HG03469 (cell line): Measurements from ENCODE around the gene ODAPH.
A peak's percentile ranks its signal among the peaks of the same experiment; 100 is the strongest.
"Not testable (repeated sequence)": the region's sequence is repeated elsewhere in the genome, so short reads cannot be mapped to it uniquely, and the experiment has no call there.

Source experiments
- ATAC-seq: cut with Tn5 transposase; IDR thresholded peaks from one replicate; pipeline ENCODE4 v1.9.1; 2021; ENCODE audit warnings: mild to moderate bottlenecking, moderate library complexity, moderate number of reproducible peaks; ENCODE audit not compliant: unreplicated experiment

ODAPH gene, protein sequence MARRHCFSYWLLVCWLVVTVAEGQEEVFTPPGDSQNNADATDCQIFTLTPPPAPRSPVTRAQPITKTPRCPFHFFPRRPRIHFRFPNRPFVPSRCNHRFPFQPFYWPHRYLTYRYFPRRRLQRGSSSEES

DNA sequence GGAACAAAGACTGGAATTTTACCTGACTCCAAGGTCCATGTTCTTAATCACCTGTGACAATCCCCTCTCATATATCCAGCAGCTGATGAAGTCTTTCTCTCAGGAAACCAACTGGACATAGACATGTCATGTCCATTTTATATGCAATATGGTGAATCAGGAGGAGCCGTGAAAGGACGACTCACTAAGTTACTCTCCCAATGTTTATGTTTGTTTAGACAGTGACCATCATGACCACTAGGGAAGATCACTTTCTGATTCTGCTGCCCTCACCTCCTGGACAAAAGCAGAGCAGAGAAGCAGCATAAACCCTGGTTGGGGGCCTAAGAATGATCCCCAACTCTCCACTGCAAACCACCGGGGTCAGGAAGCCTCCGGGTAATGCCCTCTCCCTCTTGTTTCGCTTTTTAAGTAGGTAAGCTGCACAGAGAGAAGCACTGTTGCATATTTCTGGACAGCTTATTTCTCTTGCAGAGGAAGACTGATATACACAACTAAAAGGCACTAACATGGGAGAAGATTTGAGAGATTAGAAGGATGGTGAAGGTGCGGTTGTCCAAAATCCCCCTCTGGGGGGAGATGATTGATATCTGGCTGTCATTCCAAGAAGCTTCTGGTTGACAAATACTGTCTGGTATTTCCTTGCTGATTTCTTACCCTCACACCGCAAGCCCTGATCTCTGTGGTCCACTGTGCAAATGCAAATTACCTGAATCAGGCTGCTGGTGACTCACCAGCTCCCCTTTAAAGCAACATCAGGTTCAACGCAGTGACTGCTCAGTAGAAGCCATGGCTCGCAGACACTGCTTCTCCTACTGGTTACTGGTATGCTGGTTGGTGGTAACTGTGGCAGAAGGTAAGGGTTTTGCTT, at the start of gene ODAPH:
Gene ODAPH (plus strand): TSS at position 773 of the 871 bp plus-strand sequence. CDS start 17 bp downstream, at position 790.
- ATAC-seq, result peak; percentile 98

GRCh38 chr4:75509592-75509991, 46.3 kb upstream of the ODAPH start:
- not testable (repeated sequence) for ATAC-seq

GRCh38 chr4:75511841-75512240, 44.0 kb upstream of the ODAPH start:
- ATAC-seq, result no peak

GRCh38 chr4:75512386-75513211, 43.3 kb upstream of the ODAPH start:
- no peak for ATAC-seq

- ATAC-seq, result no peak
Measured at GRCh38 chr4:75513526-75514130, 42.2 kb upstream of the ODAPH start.

DNA sequence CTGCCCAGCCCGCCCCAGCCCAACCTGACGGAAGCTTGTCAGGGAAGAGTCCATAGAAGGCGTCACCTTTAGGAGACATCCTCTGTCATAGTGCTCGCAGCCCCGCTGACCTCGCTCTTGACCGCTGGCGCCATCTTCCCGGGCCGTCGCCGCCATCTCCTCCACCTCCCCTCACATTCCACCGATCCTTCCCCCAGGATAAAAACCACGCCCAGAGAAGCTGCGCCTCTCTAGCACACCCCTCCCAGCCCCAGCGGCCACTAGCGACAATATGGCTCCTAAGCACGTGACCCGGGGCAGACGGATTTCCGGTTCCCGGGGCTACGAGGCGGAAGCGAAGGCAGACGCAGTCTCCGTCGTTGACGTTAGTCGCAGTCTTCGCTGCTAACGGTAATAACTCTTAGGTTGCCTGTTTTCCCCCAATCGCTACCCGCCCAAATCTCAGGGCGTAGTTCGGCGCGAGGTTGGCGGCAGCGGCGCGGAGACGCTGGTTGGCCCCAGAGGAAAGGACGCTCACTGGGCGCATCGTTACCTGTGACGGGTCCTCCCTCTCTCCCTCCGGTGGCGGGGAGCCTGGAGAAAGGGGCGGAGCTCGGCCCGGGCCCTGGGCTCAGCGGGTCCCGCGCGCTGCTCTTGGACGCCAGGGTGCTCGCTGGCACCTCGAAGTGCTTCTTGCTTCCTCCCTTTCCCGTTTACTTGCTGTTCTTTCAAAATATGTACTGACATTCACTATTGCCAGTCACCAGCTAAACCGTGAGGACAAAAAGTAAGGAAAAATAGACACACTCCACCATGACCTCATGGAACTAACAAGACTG, 41.5 kb upstream of the ODAPH start, which contains the start of the genes RCHY1 and THAP6:
Gene RCHY1 (minus strand): TSS at position 273 of the 818 bp plus-strand sequence. CDS start 117 bp downstream, at position 156.
Gene THAP6 (plus strand): TSS at position 343 of the 818 bp plus-strand sequence. CDS start 980 bp downstream, outside the sequence.
- peak; percentile 90 for ATAC-seq

DNA sequence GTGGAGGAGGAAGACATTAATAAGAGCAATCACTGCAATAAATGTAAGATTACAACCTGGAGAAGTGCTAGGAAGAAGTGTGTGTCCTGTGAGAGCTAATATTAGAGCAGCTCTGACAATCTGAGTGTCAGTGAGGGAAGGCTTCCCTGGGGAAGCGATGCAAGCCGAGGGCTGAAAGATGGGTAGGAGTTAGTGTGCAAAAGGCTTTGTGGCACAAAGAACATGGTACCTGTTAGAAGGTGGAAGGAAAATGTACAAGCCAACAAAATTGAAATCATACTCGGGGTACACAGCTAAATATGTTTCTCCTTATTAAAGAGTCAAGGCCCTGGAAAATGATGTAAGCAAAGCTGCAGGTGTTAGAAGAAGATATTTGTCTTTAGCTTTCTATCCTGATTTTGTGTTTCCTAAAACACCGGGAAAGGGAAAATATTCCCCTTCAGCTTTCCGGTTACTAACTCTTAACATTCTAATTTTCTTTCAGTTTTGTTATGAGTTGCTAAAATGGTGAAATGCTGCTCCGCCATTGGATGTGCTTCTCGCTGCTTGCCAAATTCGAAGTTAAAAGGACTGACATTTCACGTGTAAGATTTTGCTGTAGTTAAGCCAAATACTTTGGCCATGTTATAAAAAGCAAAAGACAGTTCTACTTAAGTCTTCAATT, 40.8 kb upstream of the ODAPH start:
- no peak for ATAC-seq

- ATAC-seq, result no peak
Measured at GRCh38 chr4:75516144-75516543, 39.7 kb upstream of the ODAPH start.

GRCh38 chr4:75519452-75519851, 36.4 kb upstream of the ODAPH start:
- not testable (repeated sequence) for ATAC-seq

- no peak for ATAC-seq
Measured at GRCh38 chr4:75525086-75525485, 30.8 kb upstream of the ODAPH start.

- ATAC-seq, result no peak
Measured at GRCh38 chr4:75525910-75526309, 30.0 kb upstream of the ODAPH start.

DNA sequence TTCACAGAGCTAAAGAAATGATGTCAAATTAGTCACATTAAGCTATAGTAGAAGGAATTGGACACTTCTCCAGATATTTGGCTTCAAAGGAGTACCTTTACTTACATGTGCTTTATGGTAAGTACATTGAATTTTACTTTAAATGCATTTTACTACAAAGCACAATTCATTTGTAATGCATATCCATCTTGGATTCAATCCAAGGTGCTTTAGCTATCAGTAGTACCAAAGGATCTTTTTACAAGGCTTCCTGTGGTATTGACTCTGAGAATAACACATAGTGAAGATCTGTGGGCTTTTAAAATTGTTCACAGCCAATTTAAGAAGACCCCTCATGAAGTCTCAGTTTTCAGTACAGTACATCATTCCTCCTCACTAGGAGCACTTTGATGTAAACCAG, 28.4 kb upstream of the ODAPH start:
- no peak for ATAC-seq

GRCh38 chr4:75530556-75531322, 25.1 kb upstream of the ODAPH start:
- no peak for ATAC-seq

DNA sequence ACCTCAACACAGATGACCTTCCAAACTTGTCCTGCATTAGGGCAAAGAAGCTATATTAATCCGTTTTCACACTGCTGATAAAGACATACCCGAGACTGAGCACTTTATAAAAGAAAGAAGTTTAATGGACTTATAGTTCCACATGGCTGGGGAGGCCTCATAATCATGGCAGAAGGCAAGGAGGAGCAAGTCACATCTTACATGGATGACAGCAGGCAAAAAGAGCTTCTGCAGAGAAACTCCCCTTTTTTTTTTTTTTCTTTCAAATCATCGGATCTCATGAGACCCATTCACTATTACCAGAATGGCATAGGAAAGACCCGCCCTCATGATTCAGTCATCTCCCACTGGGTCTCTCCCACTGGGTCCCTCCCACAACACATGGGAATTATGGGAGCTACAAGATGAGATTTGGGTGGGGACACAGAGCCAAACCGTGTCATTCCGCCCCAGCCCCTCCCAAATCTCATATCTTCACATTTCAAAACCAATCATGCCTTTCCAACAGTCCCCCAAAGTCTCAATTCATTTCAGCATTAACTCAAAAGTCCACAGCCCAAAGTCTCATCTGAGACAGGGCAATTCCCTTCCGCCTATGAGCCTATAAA, 24.2 kb upstream of the ODAPH start:
- not testable (repeated sequence) for ATAC-seq

DNA sequence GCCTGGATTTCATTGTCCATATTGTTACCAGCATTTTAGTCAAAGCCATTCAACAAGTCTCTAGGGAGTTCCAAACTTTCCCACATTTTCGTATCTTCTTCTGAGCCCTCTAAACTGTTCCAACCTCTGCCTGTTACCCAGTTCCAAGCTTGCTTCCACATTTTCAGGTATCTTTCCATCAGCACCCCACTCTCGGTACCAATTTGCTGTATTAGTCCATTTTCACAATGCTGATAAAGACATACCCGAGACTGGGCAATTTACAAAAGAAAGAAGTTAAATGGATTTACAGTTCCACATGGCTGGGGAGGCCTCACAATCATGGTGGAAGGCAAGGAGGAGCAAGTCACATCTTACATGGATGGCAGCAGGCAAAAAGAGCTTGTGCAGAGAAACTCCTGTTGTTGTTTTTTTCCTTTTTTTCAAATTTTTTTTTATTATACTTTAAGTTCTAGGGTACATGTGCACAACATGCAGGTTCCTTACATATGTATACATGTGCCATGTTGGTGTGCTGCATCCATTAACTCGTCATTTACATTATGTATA, 22.5 kb upstream of the ODAPH start:
- ATAC-seq, result not testable (repeated sequence)

DNA sequence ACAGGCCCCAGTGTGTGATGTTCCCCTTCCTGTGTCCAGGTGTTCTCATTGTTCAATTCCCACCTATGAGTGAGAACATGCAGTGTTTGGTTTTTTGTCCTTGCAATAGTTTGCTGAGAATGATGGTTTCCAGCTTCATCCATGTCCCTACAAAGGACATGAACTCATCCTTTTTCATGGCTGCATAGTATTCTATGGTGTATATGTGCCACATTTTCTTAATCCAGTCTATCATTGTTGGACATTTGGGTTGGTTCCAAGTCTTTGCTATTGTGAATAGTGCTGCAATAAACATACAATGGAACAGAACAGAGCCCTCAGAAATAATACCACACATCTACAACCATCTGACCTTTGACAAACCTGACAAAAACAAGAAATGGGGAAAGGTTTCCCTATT, 21.9 kb upstream of the ODAPH start:
- not testable (repeated sequence) for ATAC-seq

- ATAC-seq, result not testable (repeated sequence)
Measured at GRCh38 chr4:75537308-75537707, 18.6 kb upstream of the ODAPH start.

- no peak for ATAC-seq
Measured at GRCh38 chr4:75542824-75543223, 13.0 kb upstream of the ODAPH start.
